Lower leg skin (tissue), 3 donors: ENCODE measurements around the gene USP31.

Experiments
- CTCF ChIP-seq, 3 donors: fragments of 450-650 bp; IDR thresholded peaks; one replicate each; pipeline ENCODE4 v1.5.1; 2016; ENCODE audit warnings: antibody characterized with exemption in 3 of 3, mild to moderate bottlenecking in 3 of 3, moderate library complexity in 2 of 3
- POLR2A ChIP-seq, 2 donors: fragments of 450-650 bp; IDR thresholded peaks; one replicate each; pipeline ENCODE4 v1.6.1; 2016 to 2017; ENCODE audit warnings: antibody characterized with exemption in 2 of 2, mild to moderate bottlenecking in 1 of 2, moderate library complexity in 1 of 2

GRCh38 chr16:23195366-23195978, 46.2 kb upstream of the USP31 start:
- no peak for TF ChIP-seq CTCF (IDR thresholded peaks at IDR 0.05)
- no peak for TF ChIP-seq POLR2A (IDR thresholded peaks at IDR 0.05)
